22Rv1 (cell line): ENCODE data around the gene ACSS3.

Experiments used
- CTCF ChIP-seq: fragments of 450-650 bp; IDR thresholded peaks from 2 replicates; pipeline ENCODE4 v1.5.1; 2017; ENCODE audit warnings: mild to moderate bottlenecking
- ZFX ChIP-seq: fragments of 450-650 bp; IDR thresholded peaks from 2 replicates; pipeline ENCODE4 v1.6.1; 2017; ENCODE audit warnings: antibody characterized with exemption, borderline replicate concordance

- TF ChIP-seq CTCF = no peak
- TF ChIP-seq ZFX = no peak
Measured at GRCh38 chr12:81039231-81039630, 38.6 kb upstream of the ACSS3 start.
